ENCODE results near the gene NFATC1.
A peak's percentile ranks its signal among the peaks of the same experiment; 100 is the strongest.

Gene NFATC1

DNA sequence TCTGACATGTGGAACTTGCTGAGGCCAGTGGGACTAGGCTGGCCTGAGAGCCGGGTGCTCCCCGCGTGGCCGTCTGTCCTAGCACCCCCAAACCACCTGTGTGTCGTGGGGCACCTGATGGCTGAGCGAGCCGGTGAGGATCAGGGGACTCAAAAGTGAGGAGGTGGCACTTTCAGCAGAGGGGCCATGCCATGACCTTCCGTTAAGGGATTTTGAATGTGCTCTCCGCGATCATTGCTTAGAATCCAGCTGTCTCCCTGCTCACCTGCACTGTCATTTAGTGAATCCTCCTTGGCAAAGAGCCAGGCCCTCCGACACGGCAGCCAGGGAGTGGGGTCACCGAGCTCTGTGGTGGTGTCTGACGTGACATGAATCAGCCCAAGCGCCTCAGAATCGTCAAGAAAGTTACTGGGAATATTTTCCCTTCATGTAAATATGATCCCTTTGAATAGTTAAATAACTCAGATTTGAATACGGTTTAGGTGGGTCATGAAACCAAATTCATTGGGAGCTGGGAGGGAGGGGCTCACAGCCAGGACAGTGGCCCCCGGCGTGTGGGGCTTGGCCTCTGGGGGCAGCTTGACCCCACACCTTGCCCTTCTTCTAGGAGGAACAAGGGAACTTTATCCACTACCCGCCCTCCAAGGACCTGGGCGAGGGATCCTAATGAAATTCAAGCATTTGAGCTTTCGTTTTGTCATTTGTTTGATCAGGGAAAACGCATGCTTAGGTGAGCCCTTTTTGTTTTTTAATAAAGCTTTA is 9.5 kb downstream of the NFATC1 start:
- no peak for DNase-seq (ENCODE audit: low spot score)

DNA sequence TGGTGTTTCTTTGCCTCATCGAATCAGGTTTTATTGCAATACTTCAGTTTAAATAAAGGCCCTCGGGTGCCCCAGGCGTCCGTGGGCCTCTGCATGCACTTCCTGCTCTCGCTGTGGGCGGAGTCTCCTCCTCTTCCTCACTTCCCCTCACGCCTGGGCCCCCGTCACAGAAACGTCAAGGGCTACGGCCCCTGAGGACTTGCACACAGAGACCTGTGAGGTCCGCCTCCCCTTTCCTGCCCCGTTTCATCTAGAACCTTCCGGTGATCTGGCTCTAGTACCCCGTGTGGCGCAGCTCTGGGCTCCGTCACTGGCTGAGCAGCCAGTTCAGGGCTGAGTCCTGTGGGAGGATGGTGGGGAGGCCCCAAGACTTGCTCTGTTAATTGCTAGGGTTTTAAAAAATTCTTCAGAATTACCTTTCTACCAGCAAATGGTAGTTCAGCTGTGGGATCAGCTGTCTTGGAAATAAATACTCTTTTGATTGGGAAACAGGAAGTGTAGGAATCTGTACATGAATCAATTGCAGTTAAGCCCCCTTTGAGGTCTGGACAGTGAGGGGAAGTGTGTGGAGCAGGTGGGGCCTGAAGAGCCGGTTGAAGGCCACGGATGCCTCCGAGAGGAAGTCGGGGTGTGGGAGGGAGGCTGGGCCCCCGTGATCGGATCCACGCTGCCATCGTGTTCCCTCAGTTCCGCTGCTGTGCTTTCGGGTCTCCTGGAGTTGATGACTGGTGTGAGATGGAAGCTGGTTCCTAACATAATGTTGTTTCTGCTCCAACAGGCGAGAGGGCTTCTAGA is 10.2 kb downstream of the NFATC1 start:
- DNase-seq (ENCODE audit: low spot score): peak; percentile 39

DNA sequence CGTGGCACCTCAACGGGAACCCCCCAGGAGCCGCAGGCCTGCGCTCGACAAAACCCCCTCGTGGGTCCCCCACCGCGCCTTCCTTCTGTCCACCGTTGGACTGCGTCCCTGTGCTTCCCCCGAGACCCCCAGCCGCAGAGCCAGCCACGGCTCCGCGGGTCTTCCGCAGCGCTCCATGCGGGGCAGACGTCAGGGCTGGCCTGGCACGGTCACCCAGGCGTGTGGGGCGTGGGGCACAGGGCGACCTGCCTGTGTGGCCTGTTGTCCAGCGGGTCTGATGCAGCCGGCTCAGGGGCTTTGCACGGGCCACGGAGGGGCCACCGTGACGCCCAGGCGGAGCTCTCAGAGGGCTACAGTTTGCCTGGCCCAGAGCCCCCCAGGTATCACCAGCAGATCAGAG is 11.0 kb downstream of the NFATC1 start:
- DNase-seq (ENCODE audit: low spot score): no peak

DNA sequence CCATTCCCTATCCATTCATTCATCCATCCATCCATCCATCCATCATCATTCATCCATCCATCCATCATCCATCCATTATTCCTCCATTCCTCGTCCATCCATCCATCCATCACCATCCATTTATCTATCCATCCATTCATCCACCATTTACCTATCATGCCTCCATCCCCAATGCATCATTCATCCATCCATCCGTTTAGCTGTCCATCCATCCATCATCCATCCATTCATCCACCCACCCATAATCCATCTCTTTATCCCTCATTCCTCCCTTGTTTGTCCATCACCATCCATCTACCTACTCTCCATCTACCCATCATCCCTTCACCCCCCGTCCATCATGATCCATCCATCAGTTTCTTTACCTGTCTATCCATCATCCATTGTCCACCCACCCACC is 13.6 kb downstream of the NFATC1 start:
- DNase-seq (ENCODE audit: low spot score): no peak

DNA sequence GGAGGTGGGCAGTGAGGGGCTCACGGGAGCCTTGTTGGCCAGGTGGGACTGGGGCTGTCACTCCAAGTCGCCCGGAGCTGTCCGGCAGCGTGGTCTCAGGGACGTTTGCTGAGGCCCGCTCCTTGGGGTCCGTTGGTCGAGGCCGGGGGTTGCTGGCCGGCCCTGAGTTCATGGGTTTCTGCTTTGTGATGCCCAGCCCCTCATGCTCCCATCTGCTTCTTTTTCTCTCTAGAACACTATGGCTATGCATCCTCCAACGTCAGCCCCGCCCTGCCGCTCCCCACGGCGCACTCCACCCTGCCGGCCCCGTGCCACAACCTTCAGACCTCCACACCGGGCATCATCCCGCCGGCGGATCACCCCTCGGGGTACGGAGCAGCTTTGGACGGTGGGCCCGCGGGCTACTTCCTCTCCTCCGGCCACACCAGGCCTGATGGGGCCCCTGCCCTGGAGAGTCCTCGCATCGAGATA is 14.5 kb downstream of the NFATC1 start:
- no peak for DNase-seq (ENCODE audit: low spot score)

DNA sequence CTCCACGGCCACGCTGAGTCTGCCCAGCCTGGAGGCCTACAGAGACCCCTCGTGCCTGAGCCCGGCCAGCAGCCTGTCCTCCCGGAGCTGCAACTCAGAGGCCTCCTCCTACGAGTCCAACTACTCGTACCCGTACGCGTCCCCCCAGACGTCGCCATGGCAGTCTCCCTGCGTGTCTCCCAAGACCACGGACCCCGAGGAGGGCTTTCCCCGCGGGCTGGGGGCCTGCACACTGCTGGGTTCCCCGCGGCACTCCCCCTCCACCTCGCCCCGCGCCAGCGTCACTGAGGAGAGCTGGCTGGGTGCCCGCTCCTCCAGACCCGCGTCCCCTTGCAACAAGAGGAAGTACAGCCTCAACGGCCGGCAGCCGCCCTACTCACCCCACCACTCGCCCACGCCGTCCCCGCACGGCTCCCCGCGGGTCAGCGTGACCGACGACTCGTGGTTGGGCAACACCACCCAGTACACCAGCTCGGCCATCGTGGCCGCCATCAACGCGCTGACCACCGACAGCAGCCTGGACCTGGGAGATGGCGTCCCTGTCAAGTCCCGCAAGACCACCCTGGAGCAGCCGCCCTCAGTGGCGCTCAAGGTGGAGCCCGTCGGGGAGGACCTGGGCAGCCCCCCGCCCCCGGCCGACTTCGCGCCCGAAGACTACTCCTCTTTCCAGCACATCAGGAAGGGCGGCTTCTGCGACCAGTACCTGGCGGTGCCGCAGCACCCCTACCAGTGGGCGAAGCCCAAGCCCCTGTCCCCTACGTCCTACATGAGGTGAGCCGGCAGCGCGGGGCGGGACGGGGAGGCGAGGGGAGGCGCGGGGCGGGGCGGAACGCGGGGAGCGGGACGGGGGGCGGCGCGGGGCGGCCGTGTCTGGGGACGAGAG is 15.2 kb downstream of the NFATC1 start:
- no peak for DNase-seq (ENCODE audit: low spot score)

DNA sequence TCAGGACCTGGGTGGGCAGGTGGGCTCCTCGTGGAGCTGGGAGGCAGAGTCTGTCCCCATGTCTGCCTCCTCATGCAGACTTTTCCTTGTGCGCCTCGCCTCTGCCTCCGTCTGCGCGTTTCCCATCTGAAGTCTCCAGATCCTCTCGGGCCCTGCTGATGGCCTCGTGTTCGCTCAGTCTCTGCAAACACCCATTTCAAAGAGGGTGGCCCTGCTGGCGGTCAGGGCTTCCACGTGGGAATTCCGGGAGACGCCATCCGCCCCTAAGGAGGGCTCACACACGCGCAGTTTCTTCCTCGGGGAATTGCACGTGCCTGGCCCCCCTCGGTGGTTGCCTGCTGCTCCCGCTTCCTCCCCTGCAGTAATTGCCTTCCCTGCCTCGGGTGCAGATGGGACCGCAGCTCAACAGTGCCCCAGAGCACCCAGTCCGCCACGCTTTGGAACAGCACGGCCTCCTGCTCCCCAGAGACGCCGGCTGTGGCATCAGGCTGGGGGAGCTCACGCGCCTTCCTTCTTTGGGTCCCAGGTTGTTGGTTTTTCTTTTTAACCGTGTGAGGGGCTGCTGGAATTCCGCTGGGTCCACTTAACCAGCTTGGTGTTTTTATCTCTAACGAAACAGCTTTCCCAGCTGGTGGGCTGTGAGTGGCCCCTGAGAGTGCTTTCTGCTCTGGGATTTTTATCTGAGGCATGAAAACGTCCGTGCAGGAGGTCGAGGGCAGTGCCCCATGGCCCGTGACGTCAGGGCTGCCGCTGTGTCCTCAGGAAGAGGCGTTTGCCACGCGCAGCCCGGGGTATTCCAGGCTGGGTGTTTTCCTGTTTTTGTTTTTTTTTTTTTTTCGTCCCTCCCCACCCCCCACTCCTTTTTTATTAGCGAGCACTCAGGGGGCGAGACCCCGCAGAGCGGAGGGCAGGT is 16.1 kb downstream of the NFATC1 start:
- no peak for DNase-seq (ENCODE audit: low spot score)

DNA sequence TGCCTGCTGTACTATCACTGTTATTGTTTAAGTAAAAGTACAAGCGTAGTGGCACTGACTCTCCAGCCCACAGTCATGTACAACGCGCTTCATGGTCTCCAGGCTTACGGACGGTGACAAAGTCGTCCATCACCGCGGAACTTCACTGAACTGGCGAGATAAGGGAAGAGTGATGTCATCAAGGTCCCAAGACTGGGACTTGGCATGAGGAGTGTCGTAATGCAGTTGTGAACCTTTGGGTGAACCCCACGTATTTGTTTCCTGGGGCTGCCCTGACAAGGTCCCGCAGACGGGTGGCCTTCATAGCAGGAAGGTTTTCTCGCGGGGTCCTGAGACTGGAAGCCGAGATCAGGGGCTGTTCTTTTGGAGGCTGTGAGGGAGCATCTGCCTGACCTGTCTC is 17.3 kb downstream of the NFATC1 start:
- DNase-seq (ENCODE audit: low spot score): no peak

DNA sequence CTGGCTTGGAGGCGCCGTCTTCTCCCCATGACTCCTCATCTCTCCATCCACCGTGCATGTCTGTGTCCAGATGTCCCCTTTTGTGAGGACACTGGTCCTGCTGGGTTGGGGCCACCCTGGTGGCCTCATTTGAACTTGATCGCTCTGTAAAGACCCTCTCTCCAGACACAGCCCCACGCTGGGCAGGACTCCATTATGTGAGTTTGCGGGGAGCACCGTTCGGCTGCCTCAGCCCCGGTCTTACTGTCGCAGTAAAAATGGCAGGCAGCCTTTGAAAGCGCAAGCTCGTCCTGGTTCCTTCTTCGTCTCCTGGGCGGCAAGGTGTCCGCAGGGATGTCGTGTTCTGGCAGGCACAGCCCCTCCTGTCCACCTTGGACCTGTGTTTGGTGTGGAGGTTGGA is 17.7 kb downstream of the NFATC1 start:
- no peak for DNase-seq (ENCODE audit: low spot score)

DNA sequence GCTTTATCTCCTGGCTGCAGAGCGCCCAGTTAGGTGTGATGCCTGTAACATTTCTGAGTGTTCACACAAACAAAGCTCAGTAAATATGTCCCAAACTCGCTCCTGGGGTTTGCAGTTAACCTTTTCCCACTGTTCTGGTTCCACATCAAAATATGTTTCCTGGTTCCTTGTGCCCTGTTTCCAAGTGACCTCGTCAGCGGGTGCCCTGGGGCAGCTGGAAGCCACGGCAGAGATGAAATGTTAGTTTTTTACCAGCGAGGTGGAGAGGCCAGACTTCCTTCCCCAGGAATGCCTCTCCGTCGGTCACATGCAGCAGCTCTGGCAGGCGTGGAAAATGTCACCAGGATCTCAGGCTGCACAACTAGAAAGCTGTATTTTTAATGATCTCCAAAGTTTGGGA is 18.2 kb downstream of the NFATC1 start:
- no peak for DNase-seq (ENCODE audit: low spot score)

DNA sequence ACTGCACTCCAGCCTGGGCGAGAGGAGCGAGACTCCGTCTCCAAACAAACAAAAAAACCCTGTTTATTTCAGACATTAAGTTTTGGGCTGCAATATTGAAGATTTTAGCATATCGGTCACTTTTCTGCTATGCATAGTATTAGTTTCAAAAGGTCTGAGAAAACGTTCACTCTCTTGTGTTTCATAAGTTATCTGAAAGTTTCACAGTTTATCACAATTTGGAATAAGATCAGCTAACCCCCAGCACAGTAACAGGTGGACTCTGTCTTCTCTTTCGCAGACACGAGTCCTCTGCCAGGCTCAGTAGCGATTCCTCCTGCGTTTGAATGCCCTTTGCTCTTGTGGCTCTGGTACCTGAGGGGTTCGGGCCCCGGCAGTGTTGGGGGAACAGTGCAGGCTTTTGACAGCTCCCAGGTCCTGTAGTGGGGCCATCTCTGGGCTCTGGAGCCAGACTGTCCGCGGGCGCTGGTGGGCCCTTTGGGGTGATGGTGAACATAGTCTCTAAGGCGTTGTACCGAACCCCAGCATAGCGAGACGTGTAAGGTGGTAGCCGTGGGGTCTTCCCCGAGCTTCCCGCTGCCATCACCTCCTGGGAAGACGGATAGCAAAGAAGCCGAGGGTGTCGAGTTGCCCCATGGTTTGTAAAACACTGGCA is 20.4 kb downstream of the NFATC1 start:
- DNase-seq (ENCODE audit: low spot score): no peak

DNA sequence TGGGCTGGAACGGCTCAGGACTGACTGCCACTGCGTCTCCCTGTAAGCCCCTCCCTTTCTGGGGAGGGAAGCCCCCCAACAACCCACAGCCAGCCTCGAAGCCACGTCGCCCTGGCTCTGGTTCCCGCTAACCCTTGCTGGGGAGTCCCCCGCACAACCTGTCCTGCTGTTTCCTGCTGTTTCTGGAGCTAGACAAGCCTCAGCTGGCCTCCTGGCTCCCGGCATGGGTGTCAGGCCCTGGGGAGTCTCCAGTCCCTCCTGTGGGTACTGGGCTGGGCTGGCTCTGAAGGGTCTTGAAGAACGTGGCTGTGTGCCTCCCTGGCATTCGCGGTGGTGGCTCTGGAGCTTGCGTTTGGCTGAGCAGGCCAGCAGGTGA is 20.9 kb downstream of the NFATC1 start:
- DNase-seq (ENCODE audit: low spot score): no peak

DNA sequence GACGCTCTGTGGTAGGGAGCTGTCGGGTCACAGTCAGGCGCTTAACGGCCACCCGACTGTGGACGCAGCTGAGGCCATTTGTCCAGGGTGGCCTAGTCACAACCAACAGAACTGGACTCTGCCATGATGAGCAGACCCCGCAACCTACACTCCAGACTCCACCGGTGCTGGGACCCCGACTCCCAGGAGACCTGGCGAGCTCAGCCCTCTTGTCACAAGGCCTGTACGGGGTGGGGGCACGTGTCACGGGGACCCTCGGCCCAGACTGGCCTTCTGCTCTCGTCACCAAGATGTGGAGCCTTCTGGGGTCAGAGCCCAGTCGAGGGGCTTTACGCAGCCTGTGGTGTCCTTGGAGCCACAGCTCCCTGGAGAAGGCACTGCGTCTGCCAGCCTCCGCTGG is 22.5 kb downstream of the NFATC1 start:
- DNase-seq (ENCODE audit: low spot score): no peak

DNA sequence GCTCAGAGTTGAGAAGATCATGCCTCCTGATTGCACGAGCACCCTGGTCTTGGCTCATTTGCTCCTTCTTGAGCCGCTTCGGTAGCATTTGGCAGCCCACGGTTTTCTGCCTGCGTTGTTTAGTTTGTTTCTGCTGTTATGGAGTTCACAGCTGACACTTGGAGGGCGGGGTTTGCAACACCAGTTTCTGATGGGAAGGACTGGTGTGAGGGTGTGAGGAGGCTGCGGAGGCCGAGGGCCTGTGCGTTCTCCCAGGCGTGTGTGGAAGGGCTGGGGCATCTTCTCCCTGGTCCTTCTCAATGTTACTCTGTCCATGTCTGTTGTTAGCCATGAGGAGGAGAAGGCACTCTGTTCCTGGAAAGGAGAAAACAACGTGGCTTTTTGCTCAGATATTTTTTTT is 22.9 kb downstream of the NFATC1 start:
- DNase-seq (ENCODE audit: low spot score): no peak

DNA sequence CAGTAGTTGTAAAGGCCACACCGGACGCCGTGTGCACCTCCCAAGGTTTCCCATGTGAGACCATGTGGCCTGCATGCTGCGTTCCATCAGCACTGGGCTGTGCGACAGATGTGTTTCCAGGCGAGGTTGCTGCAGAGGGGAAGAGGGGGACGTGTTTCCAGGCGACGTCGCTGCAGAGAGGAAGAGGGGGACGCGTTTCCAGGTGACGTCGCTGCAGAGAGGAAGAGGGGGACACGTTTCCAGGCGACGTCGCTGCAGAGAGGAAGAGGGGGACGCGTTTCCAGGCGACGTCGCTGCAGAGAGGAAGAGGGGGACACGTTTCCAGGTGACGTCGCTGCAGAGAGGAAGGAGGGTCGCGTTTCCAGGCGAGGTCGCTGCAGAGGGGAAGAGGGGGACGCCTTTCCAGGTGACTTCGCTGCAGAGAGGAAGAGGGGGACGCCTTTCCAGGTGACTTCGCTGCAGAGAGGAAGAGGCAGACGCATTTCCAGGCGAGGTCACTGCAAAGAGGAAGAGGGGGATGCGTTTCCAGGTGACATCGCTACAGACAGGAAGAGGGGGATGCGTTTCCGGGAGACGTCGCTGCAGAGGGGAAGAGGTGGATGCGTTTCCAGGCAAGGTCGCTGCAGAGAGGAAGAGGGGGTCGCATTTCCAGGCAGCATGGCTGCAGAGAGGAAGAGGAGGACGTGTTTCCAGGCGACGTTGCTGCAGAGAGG is 24.5 kb downstream of the NFATC1 start:
- no peak for DNase-seq (ENCODE audit: low spot score)

DNA sequence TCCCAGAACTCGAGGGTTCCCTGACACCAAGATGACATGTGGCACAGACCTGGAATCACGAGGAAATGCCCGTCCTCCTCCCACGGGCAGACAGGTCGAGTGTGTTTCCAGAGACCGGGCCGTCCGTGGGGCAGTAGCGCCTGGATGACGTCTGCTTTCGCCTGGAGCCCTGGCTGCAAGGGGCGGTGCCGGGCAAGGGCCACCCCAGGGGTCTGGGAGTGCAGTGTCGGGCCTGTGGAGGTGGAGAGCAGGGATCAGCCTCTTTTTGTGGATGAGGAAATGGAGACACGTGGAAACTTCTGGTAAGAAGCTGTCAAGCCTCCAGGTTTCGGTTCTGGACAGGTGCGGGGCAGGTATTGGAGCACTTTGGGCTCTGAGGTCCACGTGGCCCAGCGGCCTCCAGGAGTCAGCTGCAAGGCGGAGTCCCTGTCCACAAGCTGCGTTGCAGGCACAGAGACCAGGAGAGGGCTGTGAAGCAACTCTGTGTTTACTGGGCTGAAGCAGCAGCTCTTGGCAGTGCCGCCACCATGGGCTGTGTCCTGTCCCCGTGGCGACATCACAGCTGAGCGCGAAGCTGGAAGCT is 25.6 kb downstream of the NFATC1 start:
- no peak for DNase-seq (ENCODE audit: low spot score)

DNA sequence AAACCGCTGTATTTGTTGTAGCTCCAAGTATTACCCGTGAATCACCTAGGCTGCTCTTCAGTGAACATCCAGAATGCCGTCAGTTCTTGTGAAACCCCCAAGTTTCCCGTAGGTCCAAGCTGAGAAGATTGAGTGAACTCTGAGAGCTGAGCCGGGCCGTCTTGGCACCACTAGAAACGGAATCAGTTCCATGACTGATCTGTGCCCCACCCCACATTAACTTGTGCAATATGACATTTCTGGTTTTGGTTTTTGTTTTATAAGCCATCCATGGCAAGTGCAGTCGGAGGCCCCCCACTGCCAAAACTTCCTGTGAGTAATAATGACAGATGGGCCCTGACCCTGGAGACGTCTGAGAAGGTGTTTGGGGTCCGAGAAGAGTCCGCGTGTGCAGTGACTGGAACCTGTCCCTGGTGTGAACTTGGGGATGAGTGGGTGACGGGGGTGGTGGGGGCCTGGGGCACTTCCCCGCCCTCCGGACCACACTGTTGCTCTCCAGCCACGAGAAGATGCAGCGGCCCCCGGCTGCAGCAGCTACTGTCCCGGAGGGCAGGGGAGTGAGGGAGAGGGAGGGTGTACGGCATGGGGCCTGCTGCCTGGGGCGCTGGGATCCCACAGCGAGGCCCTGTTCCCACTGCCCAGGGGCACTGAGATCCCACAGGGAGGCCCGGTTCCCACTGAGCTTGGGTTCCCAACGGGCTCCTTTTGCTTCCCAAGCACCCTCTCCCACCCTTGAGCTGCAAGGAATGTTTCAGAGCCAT is 26.5 kb downstream of the NFATC1 start:
- no peak for DNase-seq (ENCODE audit: low spot score)

DNA sequence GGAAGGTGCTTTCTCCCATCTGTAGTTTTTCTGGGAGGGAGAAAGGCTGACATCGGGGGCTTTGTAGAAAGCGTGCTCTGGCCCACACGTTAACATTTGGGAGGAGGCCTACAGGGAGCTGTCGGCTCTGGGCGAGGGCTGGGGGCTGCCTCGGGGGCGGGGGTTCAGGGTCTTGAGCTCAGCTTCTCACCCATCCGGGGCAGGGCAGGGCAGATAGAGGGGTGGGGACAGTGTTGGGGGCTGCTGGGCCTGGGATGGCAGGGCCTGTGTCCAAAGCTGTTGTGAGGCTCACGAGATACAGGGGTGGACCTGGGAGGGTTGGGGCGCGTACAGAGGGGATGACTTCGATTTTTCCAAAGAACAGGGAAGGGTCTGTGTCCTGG is 27.0 kb downstream of the NFATC1 start:
- DNase-seq (ENCODE audit: low spot score): no peak

Measured in putamen (tissue), 1 donor.